HL-60 (cell line): ENCODE data around the gene UGT1A4.

Source experiments
- DNase-seq, 2 experiments: peaks; one replicate each; pipeline ENCODE4 v3.0.0-alpha.2; 2010 to 2020; ENCODE audit warnings: low read depth in 1 of 2, low spot score in 1 of 2
- H3K27ac ChIP-seq: fragments of 250-450 bp; sonication (Bioruptor Pico); replicated peaks from 2 replicates; pipeline ENCODE4 v1.5.1; 2020; ENCODE audit warnings: mild to moderate bottlenecking, moderate library complexity
- H3K27me3 ChIP-seq: fragments of 250-450 bp; sonication (Bioruptor Pico); 2 replicates; pipeline ENCODE4 v1.5.1; 2021; ENCODE audit warnings: mild to moderate bottlenecking, moderate library complexity; ENCODE audit not compliant: insufficient read depth, poor library complexity, severe bottlenecking
- H3K4me3 ChIP-seq: replicated peaks from 2 replicates; pipeline ENCODE4 v1.5.1; 2011; ENCODE audit warnings: mild to moderate bottlenecking, control low read depth, low read length; ENCODE audit not compliant: insufficient read depth
- CTCF ChIP-seq: IDR thresholded peaks from one replicate; pipeline ENCODE4 v1.5.1; 2011; ENCODE audit warnings: low read length, control low read depth, inconsistent platforms; ENCODE audit not compliant: insufficient read depth
- GABPA ChIP-seq: IDR thresholded peaks from 2 replicates; pipeline ENCODE4 v1.6.1; 2012; ENCODE audit warnings: low read depth
- POLR2AphosphoS5 ChIP-seq: IDR thresholded peaks from 2 replicates; pipeline ENCODE4 v1.6.1; 2012; ENCODE audit warnings: low read depth
- REST ChIP-seq: IDR thresholded peaks from 2 replicates; pipeline ENCODE4 v1.6.1; 2012; ENCODE audit warnings: low read depth; ENCODE audit not compliant: insufficient replicate concordance
- SPI1 ChIP-seq: IDR thresholded peaks from 2 replicates; pipeline ENCODE4 v1.6.1; 2012; ENCODE audit warnings: low read depth, mild to moderate bottlenecking, borderline replicate concordance

The UGT1A4 gene

GRCh38 chr2:233706720-233707119 is 11.8 kb upstream of the UGT1A4 start:
- TF ChIP-seq REST, result no peak
- no peak for TF ChIP-seq POLR2AphosphoS5
- TF ChIP-seq SPI1, result no peak
- TF ChIP-seq CTCF, result no peak
- no peak for TF ChIP-seq GABPA
- DNase-seq, result no peak
- Histone ChIP-seq H3K27ac (no peak overlapping the region), H3K27me3 (no peaks in the 10 kb centered on the region), H3K4me3 (no peak overlapping the region)

GRCh38 chr2:233707940-233708644 is 10.4 kb upstream of the UGT1A4 start:
- H3K27me3 ChIP-seq, result no peaks in the 10 kb centered on the region
- no peak overlapping the region for H3K4me3 ChIP-seq
- no peak for DNase-seq
- no peak overlapping the region for H3K27ac ChIP-seq
- TF ChIP-seq REST, result no peak
- TF ChIP-seq POLR2AphosphoS5, result no peak

GRCh38 chr2:233708942-233709341 is 9.6 kb upstream of the UGT1A4 start:
- Histone ChIP-seq H3K4me3 (no peak overlapping the region), H3K27me3 (no peaks in the 10 kb centered on the region), H3K27ac (no peak overlapping the region)
- TF ChIP-seq SPI1 (no peak), POLR2AphosphoS5 (no peak), REST (no peak), CTCF (no peak), GABPA (no peak)
- no peak for DNase-seq
